Liver (tissue), 9 donors: ENCODE results near the gene FIG4. TPM values are rescaled to one million over a fixed set of nuclear protein-coding genes. Genes with fewer than 3 reads are reported as not detected.

Experiments used
- DNase-seq: peaks from one replicate; pipeline ENCODE4 v3.0.0-alpha.2; 2017; ENCODE audit warnings: low spot score
- H3K27ac ChIP-seq, 2 donors: one replicate each; pipeline ENCODE4 v1.7.0; 2013; ENCODE audit warnings: inconsistent platforms in 2 of 2, low read length in 2 of 2, control low read depth in 1 of 2, low read depth in 1 of 2, mild to moderate bottlenecking in 1 of 2
- H3K27me3 ChIP-seq, 4 donors: one replicate each; pipeline versions ENCODE4 v1.6.1 to v1.7.0; 2013; ENCODE audit warnings: low read length in 3 of 4, inconsistent platforms in 1 of 4, mild to moderate bottlenecking in 1 of 4, moderate library complexity in 1 of 4; ENCODE audit not compliant: control insufficient read depth in 4 of 4, insufficient read depth in 4 of 4
- H3K36me3 ChIP-seq, 4 donors: one replicate each; pipeline versions ENCODE4 v1.6.1 to v1.7.0; 2013; ENCODE audit warnings: low read length in 3 of 4, mild to moderate bottlenecking in 3 of 4, low read depth in 1 of 4, moderate library complexity in 1 of 4; ENCODE audit not compliant: control insufficient read depth in 4 of 4, insufficient read depth in 3 of 4
- H3K4me1 ChIP-seq, 4 donors: one replicate each; pipeline versions ENCODE4 v1.6.1 to v1.7.0; 2013; ENCODE audit warnings: low read length in 3 of 4, mild to moderate bottlenecking in 3 of 4, moderate library complexity in 1 of 4; ENCODE audit not compliant: control insufficient read depth in 4 of 4, insufficient read depth in 4 of 4
- H3K4me3 ChIP-seq, 3 donors: one replicate each; pipeline versions ENCODE4 v1.6.1 to v1.7.0; 2013; ENCODE audit warnings: low read length in 3 of 3, control low read depth in 1 of 3, low read depth in 1 of 3, mild to moderate bottlenecking in 1 of 3
- H3K9ac ChIP-seq, 2 donors: one replicate each; pipeline ENCODE4 v1.7.0; 2013; ENCODE audit warnings: low read length in 2 of 2, mild to moderate bottlenecking in 2 of 2, moderate library complexity in 2 of 2, control low read depth in 1 of 2, low read depth in 1 of 2
- H3K9me3 ChIP-seq, 4 donors: one replicate each; pipeline versions ENCODE4 v1.6.1 to v1.7.0; 2013; ENCODE audit warnings: low read length in 3 of 4; ENCODE audit not compliant: control insufficient read depth in 4 of 4
- ATF3 ChIP-seq: IDR thresholded peaks from 2 replicates; pipeline ENCODE4 v1.6.1; 2016; ENCODE audit warnings: antibody characterized with exemption
- CTCF ChIP-seq: fragments of 150-350 bp; IDR thresholded peaks from 2 replicates; pipeline ENCODE4 v1.5.1; 2017; ENCODE audit warnings: improper control_type of control experiment, low read depth, low read length; ENCODE audit not compliant: missing input control
- EGR1 ChIP-seq, 2 donors: IDR thresholded peaks; 2 replicates each; pipeline ENCODE4 v1.6.1; 2016 to 2018; ENCODE audit warnings: antibody characterized with exemption in 2 of 2, low read depth in 2 of 2
- FOXA1 ChIP-seq: IDR thresholded peaks from 2 replicates; pipeline ENCODE4 v1.6.1; 2016; ENCODE audit warnings: antibody characterized with exemption
- FOXA2 ChIP-seq: IDR thresholded peaks from 2 replicates; pipeline ENCODE4 v1.6.1; 2016; ENCODE audit warnings: antibody characterized with exemption
- GABPA ChIP-seq, 2 donors: IDR thresholded peaks in 1 of 2; conservative IDR thresholded peaks in 1 of 2; 2 replicates each; pipeline ENCODE4 v1.6.1; 2016; ENCODE audit warnings: antibody characterized with exemption in 2 of 2, mild to moderate bottlenecking in 1 of 2, moderate library complexity in 1 of 2
- HNF4A ChIP-seq, 2 donors: conservative IDR thresholded peaks; 2 replicates each; pipeline ENCODE4 v1.6.1; 2016; ENCODE audit warnings: antibody characterized with exemption in 2 of 2, mild to moderate bottlenecking in 2 of 2
- HNF4G ChIP-seq: IDR thresholded peaks from 2 replicates; pipeline ENCODE4 v1.6.1; 2016; ENCODE audit warnings: antibody characterized with exemption
- JUND ChIP-seq, 2 donors: IDR thresholded peaks; 2 replicates each; pipeline ENCODE4 v1.6.1; 2016; ENCODE audit warnings: antibody characterized with exemption in 2 of 2
- NR2F2 ChIP-seq: IDR thresholded peaks from 2 replicates; pipeline ENCODE4 v1.6.1; 2016; ENCODE audit warnings: antibody characterized with exemption
- RAD21 ChIP-seq, 2 donors: IDR thresholded peaks; 2 replicates each; pipeline ENCODE4 v1.6.1; 2016; ENCODE audit warnings: antibody characterized with exemption in 2 of 2, mild to moderate bottlenecking in 2 of 2
- REST ChIP-seq: IDR thresholded peaks from 2 replicates; pipeline ENCODE4 v1.6.1; 2016; ENCODE audit warnings: antibody characterized with exemption, mild to moderate bottlenecking
- RXRA ChIP-seq, 2 donors: IDR thresholded peaks; 2 replicates each; pipeline ENCODE4 v1.6.1; 2017 to 2018; ENCODE audit warnings: antibody characterized with exemption in 2 of 2, mild to moderate bottlenecking in 1 of 2
- SP1 ChIP-seq: IDR thresholded peaks from 2 replicates; pipeline ENCODE4 v1.6.1; 2018; ENCODE audit warnings: antibody characterized with exemption, mild to moderate bottlenecking
- TAF1 ChIP-seq: conservative IDR thresholded peaks from 2 replicates; pipeline ENCODE4 v1.6.1; 2016; ENCODE audit warnings: antibody characterized with exemption, mild to moderate bottlenecking
- YY1 ChIP-seq: IDR thresholded peaks from 2 replicates; pipeline ENCODE4 v1.6.1; 2016; ENCODE audit warnings: antibody characterized with exemption, mild to moderate bottlenecking
- ZBTB33 ChIP-seq: IDR thresholded peaks from 2 replicates; pipeline ENCODE4 v1.6.1; 2016; ENCODE audit warnings: antibody characterized with exemption
- WGBS: extraction: QIAGEN DNeasy Blood & Tissue Kit; methylation state at CpG from one replicate; pipeline ENCODE4 v1.1.7; 2013; 5-methylcytosine and 5-hydroxymethylcytosine counted together
- polyA plus RNA-seq, 2 donors: library from polyadenylated mRNA; stranded (reverse) in 1 of 2; unstranded in 1 of 2; fragments of 200-250 nt in 1 of 2; fragments of >200 nt in 1 of 2; fragmentation: Nextera tagmentation in 1 of 2; extraction: Ambion mirVana in 1 of 2; gene quantifications; one replicate each; pipeline versions ENCODE4 v1.2.1 to v1.2.3, GENCODE V29; 2013 to 2015
- total RNA-seq, 2 donors: library from RNA; depleted of rRNA; stranded (reverse); fragments of >200 nt; gene quantifications; one replicate each; pipeline ENCODE4 v1.2.3, GENCODE V29; 2014
- donor health status: healthy.
- donor health status: healthy.
- donor health status: healthy.
- donor health status: healthy.
- donor health status: healthy.

FIG4 gene
- total and polyA plus RNA-seq, 4 donors: 3.4 to 8.7 (median 4.6) TPM

GRCh38 chr6:109834595-109835437 is 143.7 kb downstream of the FIG4 start:
- Histone ChIP-seq H3K9ac (no peak overlapping the region), H3K27ac (no peak overlapping the region), H3K4me3 (no peak overlapping the region), H3K9me3 (no peaks in the 10 kb centered on the region), H3K4me1 (no peaks in the 10 kb centered on the region), H3K36me3 (no peaks in the 10 kb centered on the region), H3K27me3 (no peaks in the 10 kb centered on the region)
- no peak for DNase-seq
- TF ChIP-seq RAD21 (IDR thresholded peaks at IDR 0.05): no peak
- TF ChIP-seq SP1: no peak
- no peak for TF ChIP-seq ZBTB33
- no peak for TF ChIP-seq HNF4G
- no peak for TF ChIP-seq HNF4A (conservative IDR thresholded peaks at IDR 0.05)
- no peak for TF ChIP-seq JUND (IDR thresholded peaks at IDR 0.05)
- TF ChIP-seq NR2F2: no peak
- TF ChIP-seq CTCF: no peak
- no peak for TF ChIP-seq ATF3
- no peak for TF ChIP-seq REST
- WGBS: 84% methylated on average over 7 of the region's 7 CpGs

GRCh38 chr6:109840034-109840433 is 148.9 kb downstream of the FIG4 start:
- no peaks in the 10 kb centered on the region for H3K4me1 ChIP-seq
- DNase-seq: no peak
- H3K27me3 ChIP-seq: no peaks in the 10 kb centered on the region
- no peak overlapping the region for H3K27ac ChIP-seq
- no peaks in the 10 kb centered on the region for H3K9me3 ChIP-seq
- no peak overlapping the region for H3K9ac ChIP-seq
- no peaks in the 10 kb centered on the region for H3K36me3 ChIP-seq
- no peak overlapping the region for H3K4me3 ChIP-seq
- TF ChIP-seq FOXA1: no peak
- TF ChIP-seq REST: no peak
- TF ChIP-seq JUND (IDR thresholded peaks at IDR 0.05): no peak
- no peak for TF ChIP-seq SP1
- TF ChIP-seq YY1: no peak
- no peak for TF ChIP-seq EGR1 (IDR thresholded peaks at IDR 0.05; ENCODE audit: low read depth in 2 of 2)
- TF ChIP-seq GABPA (IDR thresholded peaks at IDR 0.05 in 1 of 2, conservative IDR thresholded peaks at IDR 0.05 in 1 of 2): no peak
- no peak for TF ChIP-seq FOXA2
- TF ChIP-seq ZBTB33: no peak
- TF ChIP-seq RAD21 (IDR thresholded peaks at IDR 0.05): no peak
- no peak for TF ChIP-seq TAF1
- no peak for TF ChIP-seq NR2F2
- no peak for TF ChIP-seq ATF3
- TF ChIP-seq RXRA (IDR thresholded peaks at IDR 0.05): no peak
